ENCODE data around the gene LRR1. TPM values are rescaled to one million over a fixed set of nuclear protein-coding genes. Genes with fewer than 3 reads are reported as not detected.
A peak's percentile ranks its signal among the peaks of the same experiment; 100 is the strongest.
"Not testable (repeated sequence)": the region's sequence is repeated elsewhere in the genome, so short reads cannot be mapped to it uniquely, and the experiment has no call there.

LRR1 gene
- total RNA-seq, 1 experiment from 2014 or later = 46.1 TPM

DNA sequence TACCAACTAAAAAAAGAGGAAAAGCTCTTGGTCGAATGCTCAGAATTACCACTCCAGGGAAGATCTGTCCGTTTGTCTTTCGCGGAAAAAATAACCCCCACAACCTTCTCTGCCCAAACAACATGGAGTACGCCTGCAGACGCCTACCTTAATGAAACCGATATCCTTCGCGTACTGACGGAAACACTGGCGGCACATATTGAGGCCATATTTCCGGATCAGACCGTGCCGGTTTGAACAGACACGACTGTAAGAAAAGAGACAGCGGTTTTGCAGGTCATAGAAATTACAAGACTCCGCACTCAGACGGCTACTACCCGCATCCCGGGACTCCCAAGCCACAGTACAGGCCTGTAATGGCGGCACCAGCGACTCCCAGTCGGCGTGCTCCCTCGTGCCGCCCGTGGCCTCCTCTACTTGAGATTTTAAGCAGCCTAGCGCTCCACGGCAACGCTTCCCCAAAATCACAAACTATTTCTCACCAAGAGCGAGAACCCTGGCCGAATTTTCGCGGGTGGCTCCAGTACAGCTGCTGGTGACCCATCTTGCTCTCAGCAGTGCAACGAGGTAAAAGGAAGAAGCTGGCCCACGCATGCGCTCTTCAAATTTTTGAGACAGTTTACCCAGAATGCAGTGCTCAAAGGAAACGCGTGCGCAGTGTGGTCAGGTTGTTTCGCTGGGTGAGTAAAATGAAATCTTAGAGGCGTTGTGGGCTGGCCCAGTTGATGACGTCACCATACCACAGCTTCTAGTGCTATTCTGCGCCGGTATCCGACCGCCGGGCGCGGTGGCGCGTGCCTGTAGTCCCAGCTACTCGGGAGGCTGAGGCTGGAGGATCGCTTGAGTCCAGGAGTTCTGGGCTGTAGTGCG is 12.7 kb upstream of the LRR1 start, which contains the start of gene RPS29:
Gene RPS29, minus strand, starts transcription at position 578 of the 870 bp plus-strand sequence. Its CDS starts 34 bp downstream, at position 544.
- DNase-seq (ENCODE audit: low read depth) = peak; percentile 99

DNA sequence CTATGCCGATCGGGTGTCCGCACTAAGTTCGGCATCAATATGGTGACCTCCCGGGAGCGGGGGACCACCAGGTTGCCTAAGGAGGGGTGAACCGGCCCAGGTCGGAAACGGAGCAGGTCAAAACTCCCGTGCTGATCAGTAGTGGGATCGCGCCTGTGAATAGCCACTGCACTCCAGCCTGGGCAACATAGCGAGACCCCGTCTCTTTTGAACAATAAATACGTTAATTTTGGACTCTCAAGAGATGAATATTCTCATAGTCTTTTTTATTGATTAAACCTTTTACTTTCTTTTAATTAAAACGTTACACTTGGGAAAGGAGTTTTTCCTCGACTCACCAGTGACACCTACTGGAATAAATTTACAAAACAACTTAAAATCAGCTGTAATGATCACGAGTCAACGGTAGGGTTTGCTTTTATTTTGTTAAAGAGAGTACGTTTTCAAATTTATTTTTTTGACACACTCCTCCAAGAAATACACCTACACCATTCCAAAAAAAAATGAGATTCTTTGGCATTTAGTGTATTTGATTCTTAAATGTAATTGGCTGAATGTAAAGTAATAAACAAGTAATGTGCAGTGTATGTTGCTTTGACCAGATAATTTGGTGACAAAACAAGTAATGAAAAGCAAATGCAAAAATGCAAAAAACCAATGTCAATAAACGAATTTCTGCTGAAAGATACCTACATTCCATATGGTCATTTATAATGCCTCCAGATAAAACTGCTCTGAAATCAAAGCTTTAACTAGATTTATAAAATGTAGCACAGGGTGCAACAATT is 11.9 kb upstream of the LRR1 start:
- peak; percentile 75 for DNase-seq (ENCODE audit: low read depth)

DNA sequence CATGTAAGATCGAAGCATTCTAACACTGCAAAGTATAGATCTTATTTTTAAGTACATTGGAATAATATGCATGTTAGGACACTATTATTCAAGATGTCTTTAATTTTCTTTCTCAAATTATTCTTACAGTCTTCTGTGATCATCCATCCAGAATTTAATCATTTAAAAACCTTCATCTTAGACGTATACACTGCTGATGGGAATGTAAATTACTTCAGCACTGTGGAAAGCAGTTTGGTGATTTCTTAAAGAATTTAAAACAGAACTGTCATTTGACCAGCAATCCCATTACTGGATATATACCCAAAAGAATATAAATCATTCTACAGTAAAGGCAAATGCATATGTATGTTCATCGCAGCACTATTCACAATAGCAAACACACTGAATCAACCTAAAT is 9.4 kb upstream of the LRR1 start:
- no peak for DNase-seq (ENCODE audit: low read depth)

DNA sequence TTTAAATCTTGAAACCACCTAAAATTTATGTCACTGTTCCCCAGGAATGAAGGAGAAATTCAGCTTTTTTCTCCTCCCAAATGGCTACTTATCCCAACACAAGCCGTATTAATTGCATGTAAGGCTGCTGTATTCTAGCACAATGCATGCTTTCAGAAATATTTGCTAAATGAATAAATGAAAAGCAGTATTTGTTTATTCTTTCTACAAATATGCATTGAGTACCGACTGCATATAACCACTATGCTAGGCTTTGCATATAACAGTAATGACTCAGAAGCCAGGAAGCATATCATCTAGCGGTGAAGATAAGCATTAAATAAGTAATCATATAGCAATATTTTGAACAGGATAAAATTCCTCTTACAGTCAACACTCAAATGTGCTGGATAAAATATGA is 5.7 kb upstream of the LRR1 start:
- DNase-seq (ENCODE audit: low read depth) = no peak

DNA sequence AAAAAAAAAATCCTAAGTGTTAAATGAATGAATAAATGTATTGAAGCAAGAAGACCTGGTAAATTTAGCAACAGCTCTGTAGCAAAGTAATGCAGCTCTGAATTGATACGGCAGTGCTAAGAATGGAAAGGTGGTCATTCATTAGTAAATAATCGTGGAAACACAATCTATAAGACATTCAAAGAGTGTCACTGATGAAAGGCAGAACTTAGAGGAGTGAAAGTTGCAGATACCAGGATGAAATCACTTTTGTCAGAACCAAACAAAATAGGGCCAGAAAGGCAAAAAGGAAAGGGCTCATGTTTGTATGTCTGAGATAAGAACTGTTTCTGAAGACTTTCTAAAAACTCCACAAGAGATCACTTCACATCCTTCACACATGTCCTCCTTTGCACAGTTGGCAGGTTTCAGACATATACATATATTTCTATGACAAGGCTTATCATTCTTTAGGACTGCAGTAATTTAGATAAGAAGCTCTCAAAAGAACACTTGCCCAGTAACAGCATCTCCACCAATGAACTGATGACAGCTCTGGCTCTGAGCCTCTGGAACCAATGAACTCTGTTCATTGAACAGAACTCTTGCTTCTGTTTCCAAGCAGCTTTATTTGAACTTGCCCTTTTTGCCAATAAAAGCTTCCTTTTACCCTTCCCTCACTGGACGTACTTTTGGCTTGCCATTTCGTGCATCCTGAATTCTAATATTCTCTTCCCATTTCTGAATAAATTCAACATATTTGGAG is 4.2 kb upstream of the LRR1 start:
- no peak for DNase-seq (ENCODE audit: low read depth)

DNA sequence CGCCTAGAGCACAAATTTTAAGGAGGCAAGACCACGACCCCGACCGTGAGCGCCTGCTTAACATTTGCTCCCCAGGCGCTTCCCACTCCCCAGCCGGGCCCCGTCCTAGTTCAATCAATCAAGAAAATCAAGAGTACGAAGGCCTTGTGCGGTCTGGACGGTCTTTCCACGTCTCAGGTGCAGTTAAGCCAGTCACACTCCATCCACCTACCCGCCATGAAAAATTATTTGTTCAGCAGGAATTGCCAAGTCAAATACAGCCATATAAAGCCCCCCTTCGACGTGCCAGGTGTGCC is 603 bp upstream of the LRR1 start:
- no peak for DNase-seq (ENCODE audit: low read depth)

DNA sequence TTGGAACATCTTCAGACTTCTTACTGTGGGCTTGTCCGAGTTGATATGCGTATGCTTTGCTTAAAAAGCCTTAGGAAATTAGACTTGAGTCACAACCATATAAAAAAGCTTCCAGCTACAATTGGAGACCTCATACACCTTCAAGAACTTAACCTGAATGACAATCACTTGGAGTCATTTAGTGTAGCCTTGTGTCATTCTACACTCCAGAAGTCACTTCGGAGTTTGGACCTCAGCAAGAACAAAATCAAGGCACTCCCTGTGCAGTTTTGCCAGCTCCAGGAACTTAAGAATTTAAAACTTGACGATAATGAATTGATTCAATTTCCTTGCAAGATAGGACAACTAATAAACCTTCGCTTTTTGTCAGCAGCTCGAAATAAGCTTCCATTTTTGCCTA is 8.8 kb downstream of the LRR1 start:
- DNase-seq (ENCODE audit: low read depth) = no peak

DNA sequence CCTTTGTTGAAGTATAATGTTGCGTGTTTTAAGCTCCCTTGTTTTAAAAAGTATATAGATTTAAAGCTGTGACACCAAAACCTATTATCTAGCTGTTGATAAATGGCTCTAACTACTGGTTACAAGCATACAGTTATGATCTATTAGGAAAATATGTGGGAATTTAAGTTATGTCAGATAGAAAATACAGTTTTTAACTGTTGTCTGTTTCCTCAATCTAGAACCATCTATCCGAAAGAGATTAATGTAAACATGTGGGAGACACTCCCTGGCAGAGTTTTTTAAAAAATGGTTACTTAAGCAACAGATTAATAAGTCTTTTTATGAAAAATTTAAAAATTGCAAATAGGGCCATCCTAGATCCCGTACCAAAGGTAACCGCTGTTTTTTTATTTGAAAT is 13.5 kb downstream of the LRR1 start:
- no peak for DNase-seq (ENCODE audit: low read depth)

DNA sequence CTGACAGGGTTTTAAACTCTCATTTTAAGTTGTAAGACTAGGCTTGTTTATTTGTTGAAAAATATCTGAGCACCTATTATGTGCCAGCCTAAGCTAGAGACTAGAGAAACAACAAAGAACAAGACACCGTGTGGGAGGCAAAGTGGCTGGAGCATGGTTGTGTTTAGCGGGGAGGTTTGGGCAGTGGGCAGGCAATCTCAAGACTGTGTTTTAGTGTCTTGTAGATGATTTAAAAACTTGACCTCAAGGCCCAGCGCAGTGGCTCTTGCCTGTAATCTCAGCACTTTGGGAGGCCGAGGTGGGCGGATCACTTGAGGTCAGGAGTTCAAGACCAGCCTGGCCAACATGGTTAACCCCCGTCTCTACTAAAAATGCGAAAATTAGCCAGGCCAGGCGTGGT is 13.9 kb downstream of the LRR1 start:
- no peak for DNase-seq (ENCODE audit: low read depth)

DNA sequence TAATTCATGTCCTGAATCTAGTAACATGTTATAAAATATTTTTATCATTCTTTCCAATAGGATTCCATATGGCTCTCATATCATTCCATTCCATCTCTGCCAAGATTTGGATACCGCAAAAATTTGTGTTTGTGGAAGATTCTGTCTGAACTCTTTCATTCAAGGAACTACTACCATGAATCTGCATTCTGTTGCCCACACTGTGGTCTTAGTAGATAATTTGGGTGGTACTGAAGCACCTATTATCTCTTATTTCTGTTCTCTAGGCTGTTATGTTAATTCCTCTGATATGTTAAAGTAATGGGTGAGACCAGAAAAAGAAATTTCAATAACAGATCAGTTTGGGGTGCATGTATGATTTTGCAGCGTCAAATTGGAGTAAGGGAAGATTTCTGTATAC is 15.5 kb downstream of the LRR1 start:
- no peak for DNase-seq (ENCODE audit: low read depth)

DNA sequence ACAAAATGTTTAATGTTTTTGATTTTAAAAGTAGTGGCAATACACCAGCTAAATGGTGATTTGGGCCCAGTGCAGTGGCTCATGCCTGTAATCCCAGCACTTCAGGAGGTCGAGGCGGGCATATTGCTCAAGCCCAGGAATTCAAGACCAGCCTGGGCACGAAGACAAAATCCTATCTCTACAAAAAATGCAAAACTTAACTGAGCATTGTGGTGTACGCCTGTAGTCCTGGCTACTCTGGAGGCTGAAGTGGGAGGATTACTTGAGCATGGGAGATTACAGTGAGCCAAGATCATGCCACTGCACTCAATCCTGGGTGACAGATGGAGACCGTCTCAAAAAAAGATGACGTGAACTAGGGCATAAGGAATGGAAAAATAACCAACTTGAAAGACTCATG is 17.0 kb downstream of the LRR1 start:
- DNase-seq (ENCODE audit: low read depth) = no peak

DNA sequence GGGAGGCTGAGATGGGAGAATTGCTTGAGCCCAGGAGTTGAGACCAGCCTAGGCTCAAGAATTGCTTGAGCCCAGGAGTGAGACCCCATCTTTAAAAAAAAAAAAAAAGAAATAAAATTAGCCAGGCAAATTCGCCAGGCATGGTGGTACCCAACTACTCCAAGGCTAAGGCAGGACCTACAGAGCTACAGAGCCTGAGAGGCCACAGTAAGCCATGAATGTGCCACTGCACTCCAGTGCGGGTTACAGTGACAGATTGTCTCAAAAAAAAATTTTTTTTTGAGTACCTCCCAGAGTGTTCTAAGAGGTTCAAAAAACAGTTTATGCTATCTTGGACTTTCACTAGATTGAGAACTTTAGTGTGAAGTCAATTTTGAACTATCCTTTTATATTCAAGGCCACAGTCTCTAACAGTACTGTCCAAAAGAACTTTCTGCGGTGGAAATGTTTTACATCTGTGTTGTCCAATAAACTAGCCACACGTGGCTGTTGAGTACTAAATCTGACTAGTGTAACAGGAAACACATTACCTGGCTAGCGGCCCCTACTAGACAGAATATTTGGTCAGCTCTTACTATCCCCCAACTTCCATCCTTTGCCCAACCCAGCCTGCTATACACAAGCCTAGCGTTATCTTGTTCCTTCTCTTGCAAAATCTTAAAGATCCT is 19.2 kb downstream of the LRR1 start:
- DNase-seq (ENCODE audit: low read depth) = no peak

DNA sequence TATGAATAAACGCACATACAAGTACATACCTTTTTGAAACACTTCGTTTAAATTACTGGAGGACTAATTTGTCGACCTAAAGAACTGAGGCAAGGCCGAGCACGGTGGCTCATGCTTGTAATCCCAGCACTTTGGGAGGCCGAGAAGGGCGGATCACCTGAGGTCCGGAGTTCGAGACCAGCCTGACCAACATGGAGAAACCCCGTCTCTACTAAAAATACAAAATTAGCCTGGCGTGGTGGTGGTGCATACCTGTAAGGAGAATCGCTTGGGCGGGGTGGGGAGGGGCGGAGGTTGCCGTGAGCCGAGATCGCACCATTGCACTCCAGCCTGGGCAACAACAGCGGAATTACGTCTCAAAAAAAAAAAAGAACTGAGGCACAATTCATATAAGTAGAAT is 20.5 kb downstream of the LRR1 start:
- not testable (repeated sequence) for DNase-seq (ENCODE audit: low read depth)

DNA sequence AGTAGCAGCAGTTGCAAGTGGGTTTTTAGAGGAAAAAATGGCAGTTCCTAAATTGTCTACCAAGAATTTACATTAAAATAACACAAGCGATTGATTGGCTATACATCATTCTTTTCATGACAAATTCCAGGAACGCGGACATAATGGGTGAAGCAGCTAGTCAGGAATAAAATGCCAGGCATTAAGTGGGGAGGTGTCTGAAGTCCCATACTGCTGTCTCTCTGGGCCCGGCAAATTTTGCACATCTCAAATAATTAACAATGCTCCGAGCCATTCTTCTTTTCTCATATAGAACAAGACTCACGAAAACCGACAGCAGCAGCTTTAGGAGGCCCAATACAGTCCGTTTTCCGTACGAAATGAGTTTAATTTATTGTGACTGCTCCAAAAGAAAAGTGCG is 21.0 kb downstream of the LRR1 start:
- no peak for DNase-seq (ENCODE audit: low read depth)

DNA sequence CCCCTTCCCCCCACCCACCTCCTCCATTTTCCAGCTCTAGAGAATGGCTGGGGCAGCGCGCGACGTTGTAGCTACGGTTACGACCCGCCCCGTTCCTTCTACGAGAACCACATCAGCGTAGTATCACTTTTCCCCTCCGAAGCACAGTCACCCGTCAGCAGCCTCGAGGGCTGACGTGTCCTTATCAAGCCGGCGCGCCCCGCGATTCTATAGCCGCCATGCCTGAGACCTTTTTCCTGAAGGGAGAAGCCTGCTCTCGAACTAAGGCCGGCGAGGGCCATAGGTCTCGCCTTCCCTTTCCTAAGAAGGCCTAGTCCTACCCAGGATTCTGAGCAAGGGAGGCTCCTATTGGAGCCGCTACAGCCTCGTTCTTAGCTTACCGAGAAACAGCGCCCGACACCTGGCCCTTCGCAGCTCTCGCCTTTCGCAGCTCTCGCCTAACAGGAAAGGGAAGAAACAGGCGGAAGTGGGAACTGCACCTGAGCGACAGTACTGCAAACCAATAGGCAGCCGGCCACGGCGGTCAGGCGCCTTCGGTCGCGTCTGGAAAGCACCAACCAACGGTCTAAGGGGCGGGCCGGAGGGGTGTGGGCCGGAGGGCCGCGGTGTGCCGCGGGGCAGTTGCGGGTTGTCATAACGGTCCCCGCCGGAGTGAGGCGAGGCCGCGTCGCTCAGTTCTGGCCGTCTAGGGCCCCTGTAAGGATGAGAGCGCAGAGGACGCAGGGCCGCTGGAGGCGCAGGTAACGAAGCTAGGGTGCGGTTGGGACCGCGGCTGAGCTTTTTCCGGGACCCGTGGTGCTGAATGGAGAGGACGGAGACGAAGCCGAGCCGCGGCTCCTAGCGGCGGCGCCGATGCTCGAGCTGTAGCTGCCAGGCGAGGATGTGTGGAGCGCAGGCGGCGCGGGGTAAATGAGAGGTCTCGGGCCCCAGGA is 21.7 kb downstream of the LRR1 start, which contains the start of the genes MGAT2 and RPL36AL:
Gene MGAT2, plus strand, starts transcription at position 618 of the 932 bp plus-strand sequence. CDS start 470 bp downstream, outside the sequence.
Gene RPL36AL, minus strand, starts transcription at position 445 of the 932 bp plus-strand sequence. CDS start 1,522 bp downstream, outside the sequence.
- DNase-seq (ENCODE audit: low read depth) = peak; percentile 97

DNA sequence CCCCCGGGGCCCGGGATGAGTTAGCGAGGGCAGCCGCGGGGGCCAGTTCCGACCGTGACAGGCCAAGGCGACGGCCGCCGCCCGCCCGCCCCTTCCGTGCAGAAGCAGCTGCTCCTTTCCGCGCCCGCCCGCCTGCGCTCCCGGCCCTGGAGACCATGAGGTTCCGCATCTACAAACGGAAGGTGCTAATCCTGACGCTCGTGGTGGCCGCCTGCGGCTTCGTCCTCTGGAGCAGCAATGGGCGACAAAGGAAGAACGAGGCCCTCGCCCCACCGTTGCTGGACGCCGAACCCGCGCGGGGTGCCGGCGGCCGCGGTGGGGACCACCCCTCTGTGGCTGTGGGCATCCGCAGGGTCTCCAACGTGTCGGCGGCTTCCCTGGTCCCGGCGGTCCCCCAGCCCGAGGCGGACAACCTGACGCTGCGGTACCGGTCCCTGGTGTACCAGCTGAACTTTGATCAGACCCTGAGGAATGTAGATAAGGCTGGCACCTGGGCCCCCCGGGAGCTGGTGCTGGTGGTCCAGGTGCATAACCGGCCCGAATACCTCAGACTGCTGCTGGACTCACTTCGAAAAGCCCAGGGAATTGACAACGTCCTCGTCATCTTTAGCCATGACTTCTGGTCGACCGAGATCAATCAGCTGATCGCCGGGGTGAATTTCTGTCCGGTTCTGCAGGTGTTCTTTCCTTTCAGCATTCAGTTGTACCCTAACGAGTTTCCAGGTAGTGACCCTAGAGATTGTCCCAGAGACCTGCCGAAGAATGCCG is 22.6 kb downstream of the LRR1 start:
- peak; percentile 64 for DNase-seq (ENCODE audit: low read depth)

DNA sequence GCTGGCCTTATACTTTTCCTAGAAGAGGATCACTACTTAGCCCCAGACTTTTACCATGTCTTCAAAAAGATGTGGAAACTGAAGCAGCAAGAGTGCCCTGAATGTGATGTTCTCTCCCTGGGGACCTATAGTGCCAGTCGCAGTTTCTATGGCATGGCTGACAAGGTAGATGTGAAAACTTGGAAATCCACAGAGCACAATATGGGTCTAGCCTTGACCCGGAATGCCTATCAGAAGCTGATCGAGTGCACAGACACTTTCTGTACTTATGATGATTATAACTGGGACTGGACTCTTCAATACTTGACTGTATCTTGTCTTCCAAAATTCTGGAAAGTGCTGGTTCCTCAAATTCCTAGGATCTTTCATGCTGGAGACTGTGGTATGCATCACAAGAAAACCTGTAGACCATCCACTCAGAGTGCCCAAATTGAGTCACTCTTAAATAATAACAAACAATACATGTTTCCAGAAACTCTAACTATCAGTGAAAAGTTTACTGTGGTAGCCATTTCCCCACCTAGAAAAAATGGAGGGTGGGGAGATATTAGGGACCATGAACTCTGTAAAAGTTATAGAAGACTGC is 23.4 kb downstream of the LRR1 start:
- no peak for DNase-seq (ENCODE audit: low read depth)

DNA sequence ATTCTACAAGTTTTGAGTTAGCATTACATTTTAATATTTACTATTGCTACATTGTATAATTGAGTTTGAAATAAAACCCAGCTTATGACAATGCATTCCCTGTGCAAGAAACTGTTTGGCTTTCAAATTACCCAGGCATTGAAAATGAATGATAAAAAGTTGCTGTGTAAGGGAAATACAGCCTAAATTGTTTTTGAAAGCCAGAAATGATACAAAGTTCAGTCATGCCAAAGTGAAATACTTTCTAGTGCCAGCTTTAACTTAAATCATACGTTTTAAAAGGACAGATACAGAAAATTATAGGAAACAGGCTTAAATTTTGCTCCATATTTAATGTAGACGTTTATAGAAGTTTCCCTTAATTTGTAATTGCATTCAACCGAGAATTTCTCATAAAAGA is 24.6 kb downstream of the LRR1 start:
- no peak for DNase-seq (ENCODE audit: low read depth)

All from LHCN-M2 (cell line).